Endothelial cell of umbilical vein (primary cell): ENCODE measurements around the gene MLC1. TPM values are rescaled to one million over a fixed set of nuclear protein-coding genes. Genes with fewer than 3 reads are reported as not detected.
"Not testable (repeated sequence)": the region's sequence is repeated elsewhere in the genome, so short reads cannot be mapped to it uniquely, and the experiment has no call there.

Experiments used
- BruUV-seq: library from RNA; stranded (reverse); fragments of 400-500 nt; replicated peaks from 2 replicates; lab custom pipeline; 2021; lab: Mats Ljungman, UMichigan
- CTCF ChIA-PET: fragments of 300-600, 350-600 bp; sonication (Branson Sonifier 250); formaldehyde crosslinking; loops from one replicate; lab custom pipeline; 2021; ENCODE audit warnings: antibody characterized with exemption, inconsistent platforms; lab: Charles Lee
- POLR2A ChIA-PET: fragments of 300-600, 350-600 bp; sonication (Branson Sonifier 250); formaldehyde crosslinking; loops from one replicate; lab custom pipeline; 2021; ENCODE audit warnings: antibody characterized with exemption, inconsistent platforms; lab: Charles Lee
- DNase-seq: peaks from one replicate; pipeline ENCODE4 v3.0.0-alpha.2; 2011; ENCODE audit warnings: low read depth, low spot score
- FAIRE-seq: peaks from 2 replicates; lab custom pipeline; 2011; peaks lifted over from hg19 to GRCh38; lab: Jason Lieb, UNC
- H2AFZ ChIP-seq: 2 replicates; pipeline ENCODE4 v1.6.0; 2012; ENCODE audit warnings: low read depth, low read length, control low read depth, inconsistent platforms
- H3K27ac ChIP-seq: 2 replicates; pipeline ENCODE4 v1.5.1; 2011; ENCODE audit warnings: low read depth, mild to moderate bottlenecking, control low read depth, low read length, moderate library complexity; ENCODE audit not compliant: insufficient read depth
- H3K27me3 ChIP-seq, 2 experiments: 2 replicates each; pipeline versions ENCODE4 v1.6.0 to v1.6.1; 2011; ENCODE audit warnings: low read length in 2 of 2, mixed read lengths in 1 of 2; ENCODE audit not compliant: control insufficient read depth in 2 of 2, insufficient read depth in 2 of 2
- H3K36me3 ChIP-seq, 2 experiments: 2 replicates in 1 of 2; 3 replicates in 1 of 2; pipeline ENCODE4 v1.5.1; 2011; ENCODE audit warnings: low read length in 2 of 2, mild to moderate bottlenecking in 1 of 2, moderate library complexity in 1 of 2; ENCODE audit not compliant: control insufficient read depth in 2 of 2, insufficient read depth in 2 of 2; ENCODE audit errors: extremely low read depth in 1 of 2
- H3K4me1 ChIP-seq: 3 replicates; pipeline ENCODE4 v1.5.1; 2011; ENCODE audit warnings: mild to moderate bottlenecking, low read length; ENCODE audit not compliant: control insufficient read depth, insufficient read depth; ENCODE audit errors: extremely low read depth
- H3K4me2 ChIP-seq: 2 replicates; pipeline ENCODE4 v1.6.1; 2011; ENCODE audit warnings: low read length, control low read depth, mixed read lengths; ENCODE audit not compliant: insufficient read depth
- H3K4me3 ChIP-seq, 3 experiments: fragments of 200-600 bp in 1 of 3; sonication (generic), shearing (Covaris generic) in 1 of 3; replicated peaks in 1 of 3; 2 replicates each; pipeline ENCODE4 v1.5.1; 2011 to 2016; ENCODE audit warnings: control low read depth in 3 of 3, low read length in 3 of 3, mild to moderate bottlenecking in 2 of 3, inconsistent platforms in 1 of 3, low read depth in 1 of 3, moderate library complexity in 1 of 3; ENCODE audit not compliant: insufficient read depth in 1 of 3
- H3K79me2 ChIP-seq: 2 replicates; pipeline ENCODE4 v1.6.0; 2012; ENCODE audit warnings: low read length, inconsistent platforms; ENCODE audit not compliant: control insufficient read depth, insufficient read depth
- H3K9ac ChIP-seq: replicated peaks from 2 replicates; pipeline ENCODE3; 2011; ENCODE audit warnings: low read length, control low read depth; ENCODE audit not compliant: insufficient read depth; ENCODE audit errors: extremely low read depth
- H3K9me1 ChIP-seq: replicated peaks from 3 replicates; pipeline ENCODE4 v1.6.0; 2011; ENCODE audit warnings: mild to moderate bottlenecking, low read length; ENCODE audit not compliant: control insufficient read depth, insufficient read depth; ENCODE audit errors: extremely low read depth
- H3K9me3 ChIP-seq: replicated peaks from 2 replicates; pipeline ENCODE4 v1.5.1; 2012; ENCODE audit warnings: low read length, inconsistent platforms; ENCODE audit not compliant: control insufficient read depth, insufficient read depth
- H4K20me1 ChIP-seq: replicated peaks from 2 replicates; pipeline ENCODE3; 2011; ENCODE audit warnings: mild to moderate bottlenecking, low read length; ENCODE audit not compliant: control insufficient read depth, insufficient read depth; ENCODE audit errors: extremely low read depth
- EZH2 ChIP-seq: IDR thresholded peaks from 2 replicates; pipeline ENCODE4 v1.6.1; 2012; ENCODE audit warnings: borderline replicate concordance, low read depth, mild to moderate bottlenecking, moderate library complexity, low read length, inconsistent platforms; ENCODE audit not compliant: severe bottlenecking
- FOS ChIP-seq: IDR thresholded peaks from 2 replicates; pipeline ENCODE4 v1.6.1; 2011; ENCODE audit warnings: mild to moderate bottlenecking, low read length, moderate library complexity, borderline replicate concordance; ENCODE audit not compliant: insufficient read depth
- GATA2 ChIP-seq: IDR thresholded peaks from 2 replicates; pipeline ENCODE4 v1.7.0; 2011; ENCODE audit warnings: low read depth, mild to moderate bottlenecking, moderate library complexity, mixed read lengths, low read length; ENCODE audit not compliant: insufficient read length, insufficient read depth
- MAX ChIP-seq: IDR thresholded peaks from 2 replicates; pipeline ENCODE4 v1.6.1; 2011; ENCODE audit not compliant: insufficient read depth, insufficient read length
- MYC ChIP-seq: IDR thresholded peaks from one replicate; pipeline ENCODE4 v1.6.1; 2011; ENCODE audit warnings: mild to moderate bottlenecking, low read depth, low read length
- POLR2A ChIP-seq: IDR thresholded peaks from 2 replicates; pipeline ENCODE4 v1.6.1; 2012; ENCODE audit warnings: low read depth, mild to moderate bottlenecking, control low read depth, low read length
- POLR2AphosphoS5 ChIP-seq: IDR thresholded peaks from 2 replicates; pipeline ENCODE4 v1.6.1; 2012; ENCODE audit warnings: low read depth, mild to moderate bottlenecking, control low read depth, low read length, moderate library complexity; ENCODE audit not compliant: insufficient read depth
- dilution Hi-C: fragments of 300-500 bp; cut with MboI; formaldehyde crosslinking; loops from one replicate; pipeline ENCODE4 v1.15.0; 2019; ENCODE audit warnings: low sequenced_read_pairs; ENCODE audit not compliant: extremely low pct_ligation_motif_present
- intact Hi-C: fragments of 100-400 bp; cut with micrococcal nuclease; formaldehyde crosslinking; loops from one replicate; pipeline ENCODE4 v1.10.0; 2022
- polyA plus RNA-seq, 4 experiments: library from polyadenylated mRNA; depleted of rRNA in 3 of 4; stranded (reverse) in 3 of 4; unstranded in 1 of 4; fragments of >200 nt; gene quantifications; 2 replicates each; pipeline versions ENCODE4 v1.2.1 to v1.2.3, GENCODE V29; 2011 to 2012; ENCODE audit warnings: missing spikeins in 1 of 4
- total RNA-seq: library from RNA; stranded (reverse); gene quantifications from 2 replicates; pipeline ENCODE4 v1.2.3, GENCODE V29; 2021

Gene MLC1
- total and polyA plus RNA-seq, 2 donors (not counting 3 experiments of a cell fraction or from before 2014, with no cell fraction given): not detected

- intact Hi-C loops (no loop called here), dilution Hi-C loops (no loop called here)
- DNase-seq (no peak), FAIRE-seq (no peak)
- Histone ChIP-seq H3K4me3 (no peak overlapping the region), H3K36me3 (no peaks in the 10 kb centered on the region), H3K4me1 (no peaks in the 10 kb centered on the region), H4K20me1 (no peaks in the 10 kb centered on the region), H2AFZ (no peak overlapping the region), H3K9me1 (no peaks in the 10 kb centered on the region), H3K4me2 (no peak overlapping the region), H3K27ac (no peak overlapping the region), H3K9ac (no peak overlapping the region), H3K9me3 (no peaks in the 10 kb centered on the region), H3K79me2 (no peaks in the 10 kb centered on the region), H3K27me3 (peaks cover 0 to 6% of the 10 kb centered on the region in 2 experiments)
- no TSS peak for BruUV-seq
- ChIA-PET CTCF (no interaction called here), POLR2A (interaction anchor here (0.7 kb wide), 1 partner anchor 28 kb away, joined by 4 read pairs; no protein-coding TSS in a partner anchor)
- TF ChIP-seq GATA2 (no peak), MYC (no peak), POLR2A (no peak), EZH2 (no peak), FOS (no peak), MAX (no peak), POLR2AphosphoS5 (no peak)
These were observed 2.4 kb upstream of the MLC1 start for GRCh38 chr22:50087646-50088045.

- intact Hi-C loops, H3K36me3 ChIP-seq, H3K9ac ChIP-seq, H3K79me2 ChIP-seq, H3K27me3 ChIP-seq, DNase-seq, H3K9me3 ChIP-seq, dilution Hi-C loops, H4K20me1 ChIP-seq, CTCF ChIA-PET, POLR2A ChIA-PET, H3K4me1 ChIP-seq, H2AFZ ChIP-seq, BruUV-seq, FAIRE-seq, H3K27ac ChIP-seq, H3K4me3 ChIP-seq, H3K4me2 ChIP-seq, H3K9me1 ChIP-seq: not testable (repeated sequence)
These were observed 1.7 kb upstream of the MLC1 start for GRCh38 chr22:50086975-50087374.
